LNCAP (cell line): ENCODE measurements around the gene SOS1.

Experiments
- TF ChIP-seq, protein P1 (sequence below): fragments of 450-650 bp; IDR thresholded peaks from 2 replicates; pipeline ENCODE4 v1.5.1; 2017; ENCODE audit warnings: mild to moderate bottlenecking

The SOS1 gene

DNA sequence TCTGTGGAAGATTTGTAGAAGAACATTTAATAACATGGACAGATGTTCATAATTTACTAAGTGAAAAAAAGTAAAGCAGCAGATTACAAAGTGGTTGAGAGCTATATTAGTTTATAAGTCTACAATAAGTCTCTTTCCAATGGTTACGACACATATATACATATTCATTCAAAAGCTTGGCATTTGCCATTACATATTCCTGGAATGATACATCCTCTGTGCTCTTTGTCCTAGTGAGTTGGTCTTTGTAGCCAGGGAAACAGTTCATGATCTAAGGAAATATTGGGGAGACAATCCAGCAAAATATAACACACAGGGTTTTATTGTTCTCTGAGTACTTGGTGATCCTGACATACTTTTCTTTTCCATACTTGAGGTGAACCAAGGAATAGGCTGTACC lies 32.5 kb upstream of the SOS1 start:
- TF ChIP-seq, protein P1, sequence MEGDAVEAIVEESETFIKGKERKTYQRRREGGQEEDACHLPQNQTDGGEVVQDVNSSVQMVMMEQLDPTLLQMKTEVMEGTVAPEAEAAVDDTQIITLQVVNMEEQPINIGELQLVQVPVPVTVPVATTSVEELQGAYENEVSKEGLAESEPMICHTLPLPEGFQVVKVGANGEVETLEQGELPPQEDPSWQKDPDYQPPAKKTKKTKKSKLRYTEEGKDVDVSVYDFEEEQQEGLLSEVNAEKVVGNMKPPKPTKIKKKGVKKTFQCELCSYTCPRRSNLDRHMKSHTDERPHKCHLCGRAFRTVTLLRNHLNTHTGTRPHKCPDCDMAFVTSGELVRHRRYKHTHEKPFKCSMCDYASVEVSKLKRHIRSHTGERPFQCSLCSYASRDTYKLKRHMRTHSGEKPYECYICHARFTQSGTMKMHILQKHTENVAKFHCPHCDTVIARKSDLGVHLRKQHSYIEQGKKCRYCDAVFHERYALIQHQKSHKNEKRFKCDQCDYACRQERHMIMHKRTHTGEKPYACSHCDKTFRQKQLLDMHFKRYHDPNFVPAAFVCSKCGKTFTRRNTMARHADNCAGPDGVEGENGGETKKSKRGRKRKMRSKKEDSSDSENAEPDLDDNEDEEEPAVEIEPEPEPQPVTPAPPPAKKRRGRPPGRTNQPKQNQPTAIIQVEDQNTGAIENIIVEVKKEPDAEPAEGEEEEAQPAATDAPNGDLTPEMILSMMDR, result no peak

- TF ChIP-seq, protein P1, result no peak
These were observed 31.7 kb upstream of the SOS1 start for GRCh38 chr2:39152504-39152903.

- TF ChIP-seq, protein P1, result no peak
These were observed 30.1 kb upstream of the SOS1 start for GRCh38 chr2:39150890-39151497.

DNA sequence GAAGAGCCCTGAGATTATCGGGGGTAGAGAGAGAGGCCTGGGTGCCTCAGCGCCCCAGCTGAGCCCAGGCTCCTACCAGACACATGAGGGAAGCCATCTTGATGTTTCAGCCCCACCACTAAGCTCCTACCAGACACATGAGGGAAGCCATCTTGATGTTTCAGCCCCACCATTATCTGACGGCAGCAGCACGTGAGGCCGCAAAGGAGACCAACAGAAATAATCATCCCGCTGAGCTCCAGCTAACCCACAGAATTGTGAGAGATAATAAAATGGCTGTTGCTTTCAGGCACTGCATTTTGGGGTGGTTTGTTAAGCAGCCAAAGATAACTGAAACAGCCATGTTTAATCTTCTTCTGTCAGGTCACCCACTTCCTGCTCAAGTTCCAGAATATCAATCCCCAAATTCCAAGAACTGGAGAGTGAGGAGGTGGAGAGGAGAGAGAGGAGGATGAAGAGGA lies 29.3 kb upstream of the SOS1 start:
- TF ChIP-seq, protein P1, result no peak

DNA sequence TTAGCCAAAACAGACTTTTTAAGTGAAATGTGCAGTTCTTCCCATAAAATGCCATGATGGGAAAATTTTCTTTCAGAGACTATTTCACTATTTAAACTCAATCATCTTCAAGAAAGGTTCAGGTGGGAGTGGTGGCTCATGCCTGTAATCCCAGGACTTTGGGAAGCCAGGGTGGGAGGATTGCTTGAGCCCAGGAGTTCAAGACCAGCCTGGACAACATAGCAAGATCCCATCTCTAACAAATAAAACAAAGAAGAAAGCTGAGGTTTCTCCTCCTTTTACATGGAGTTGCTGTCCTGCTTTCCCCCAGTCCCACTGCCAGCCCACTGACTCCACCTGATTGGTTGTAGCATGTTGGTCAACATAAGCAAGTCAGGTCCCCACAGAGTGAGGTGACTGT lies 25.8 kb upstream of the SOS1 start:
- TF ChIP-seq, protein P1, result no peak

GRCh38 chr2:39145906-39146421 lies 25.1 kb upstream of the SOS1 start:
- TF ChIP-seq, protein P1, result no peak

DNA sequence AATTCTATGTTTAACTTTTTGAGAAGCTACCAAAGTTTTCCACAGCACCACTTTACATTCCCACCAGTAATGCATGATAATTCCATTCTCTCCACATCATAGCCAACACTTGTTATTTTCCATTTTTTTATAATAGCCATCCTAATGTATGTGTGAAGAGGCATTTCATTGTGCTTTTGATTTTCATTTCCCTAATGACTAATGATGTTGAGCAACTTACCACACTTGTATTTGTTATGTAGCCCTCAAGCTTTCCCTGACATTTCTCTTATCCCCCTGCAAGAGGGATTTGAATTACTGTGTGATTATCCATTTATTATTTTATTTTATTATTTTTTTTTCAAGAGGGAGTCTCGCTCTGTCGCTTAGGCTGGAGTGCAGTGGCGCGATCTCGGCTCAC lies 23.6 kb upstream of the SOS1 start:
- TF ChIP-seq, protein P1, result no peak
